Spleen (tissue), 7 donors: ENCODE results near the gene CYB561D2.

Experiments used
- POLR2A ChIP-seq, 3 donors: fragments of 450-650 bp; IDR thresholded peaks; one replicate each; pipeline ENCODE4 v1.5.1; 2017; ENCODE audit warnings: antibody characterized with exemption in 3 of 3, mild to moderate bottlenecking in 1 of 3
- TF ChIP-seq, protein P1 (sequence below), 11 experiments: fragments of 200-600 bp in 7 of 11; fragments of 450-650 bp in 4 of 11; sonication (generic) in 4 of 11; IDR thresholded peaks in 8 of 11; conservative IDR thresholded peaks in 3 of 11; 1 replicate in 7 of 11; 2 replicates in 4 of 11; pipeline versions ENCODE4 v1.4.0 to v1.8.0; 2016 to 2021; ENCODE audit warnings: antibody characterized with exemption in 11 of 11, inconsistent platforms in 4 of 11, mild to moderate bottlenecking in 1 of 11
- donor health status: DM: no; HTN: no; CAD: no; lungs with moderate emphysema.
- donor health status: DM: no; HTN: no; CAD: no.
- donor health status: DM: no; HTN: no; CAD: no.

- TF ChIP-seq, protein P1, sequence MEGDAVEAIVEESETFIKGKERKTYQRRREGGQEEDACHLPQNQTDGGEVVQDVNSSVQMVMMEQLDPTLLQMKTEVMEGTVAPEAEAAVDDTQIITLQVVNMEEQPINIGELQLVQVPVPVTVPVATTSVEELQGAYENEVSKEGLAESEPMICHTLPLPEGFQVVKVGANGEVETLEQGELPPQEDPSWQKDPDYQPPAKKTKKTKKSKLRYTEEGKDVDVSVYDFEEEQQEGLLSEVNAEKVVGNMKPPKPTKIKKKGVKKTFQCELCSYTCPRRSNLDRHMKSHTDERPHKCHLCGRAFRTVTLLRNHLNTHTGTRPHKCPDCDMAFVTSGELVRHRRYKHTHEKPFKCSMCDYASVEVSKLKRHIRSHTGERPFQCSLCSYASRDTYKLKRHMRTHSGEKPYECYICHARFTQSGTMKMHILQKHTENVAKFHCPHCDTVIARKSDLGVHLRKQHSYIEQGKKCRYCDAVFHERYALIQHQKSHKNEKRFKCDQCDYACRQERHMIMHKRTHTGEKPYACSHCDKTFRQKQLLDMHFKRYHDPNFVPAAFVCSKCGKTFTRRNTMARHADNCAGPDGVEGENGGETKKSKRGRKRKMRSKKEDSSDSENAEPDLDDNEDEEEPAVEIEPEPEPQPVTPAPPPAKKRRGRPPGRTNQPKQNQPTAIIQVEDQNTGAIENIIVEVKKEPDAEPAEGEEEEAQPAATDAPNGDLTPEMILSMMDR (IDR thresholded peaks at IDR 0.05 in 8 of 11, conservative IDR thresholded peaks at IDR 0.05 in 3 of 11), result no peak
- no peak for TF ChIP-seq POLR2A (IDR thresholded peaks at IDR 0.05)
Measured at GRCh38 chr3:50327129-50327528, 23.5 kb upstream of the CYB561D2 start.
